SW480 (cell line): ENCODE results near the gene PRKCQ.

Experiments
- DNase-seq: peaks from one replicate; pipeline ENCODE4 v3.0.0-alpha.2; 2016; ENCODE audit warnings: low spot score

PRKCQ gene

GRCh38 chr10:6405713-6406112 lies 174.4 kb downstream of the PRKCQ start:
- DNase-seq, result no peak

GRCh38 chr10:6404127-6405072 lies 175.7 kb downstream of the PRKCQ start:
- DNase-seq, result no peak

GRCh38 chr10:6402960-6403359 lies 177.1 kb downstream of the PRKCQ start:
- DNase-seq, result no peak

GRCh38 chr10:6402349-6402709 lies 177.7 kb downstream of the PRKCQ start:
- DNase-seq, result no peak

- peak; percentile 82 for DNase-seq
Observed at GRCh38 chr10:6401558-6402348, 178.3 kb downstream of the PRKCQ start.

GRCh38 chr10:6400821-6401465 lies 179.1 kb downstream of the PRKCQ start:
- no peak for DNase-seq

- DNase-seq, result no peak
Observed at GRCh38 chr10:6400331-6400730, 179.7 kb downstream of the PRKCQ start.

GRCh38 chr10:6399879-6400278 lies 180.2 kb downstream of the PRKCQ start:
- no peak for DNase-seq

- DNase-seq, result no peak
Observed at GRCh38 chr10:6399231-6399741, 180.8 kb downstream of the PRKCQ start.

GRCh38 chr10:6398399-6398798 lies 181.7 kb downstream of the PRKCQ start:
- no peak for DNase-seq

GRCh38 chr10:6396652-6397051 lies 183.4 kb downstream of the PRKCQ start:
- no peak for DNase-seq

- DNase-seq, result no peak
Observed at GRCh38 chr10:6396226-6396625, 183.8 kb downstream of the PRKCQ start.

GRCh38 chr10:6395606-6396005 lies 184.5 kb downstream of the PRKCQ start:
- no peak for DNase-seq

GRCh38 chr10:6394084-6394483 lies 186.0 kb downstream of the PRKCQ start:
- no peak for DNase-seq

- DNase-seq, result no peak
Observed at GRCh38 chr10:6393168-6393567, 186.9 kb downstream of the PRKCQ start.

GRCh38 chr10:6390213-6390845 lies 189.7 kb downstream of the PRKCQ start:
- DNase-seq, result no peak

- DNase-seq, result no peak
Observed at GRCh38 chr10:6388261-6388893, 191.7 kb downstream of the PRKCQ start.

- DNase-seq, result no peak
Observed at GRCh38 chr10:6386960-6387359, 193.1 kb downstream of the PRKCQ start.

- no peak for DNase-seq
Observed at GRCh38 chr10:6386346-6386745, 193.7 kb downstream of the PRKCQ start.

GRCh38 chr10:6385665-6386064 lies 194.4 kb downstream of the PRKCQ start:
- no peak for DNase-seq

- no peak for DNase-seq
Observed at GRCh38 chr10:6384847-6385246, 195.2 kb downstream of the PRKCQ start.
